PFSK-1 (cell line): ENCODE measurements around the gene COL8A1.
A peak's percentile ranks its signal among the peaks of the same experiment; 100 is the strongest.

Source experiments
- FOXP2 ChIP-seq: optimal IDR thresholded peaks from 2 replicates; pipeline ENCODE3; 2011; ENCODE audit warnings: borderline replicate concordance, control low read depth, inconsistent platforms; ENCODE audit not compliant: insufficient read depth; ENCODE audit errors: extremely low read length, extremely low read depth
- POLR2AphosphoS5 ChIP-seq: IDR thresholded peaks from 2 replicates; pipeline ENCODE4 v1.6.1; 2012; ENCODE audit warnings: low read depth, mild to moderate bottlenecking, control low read depth, low read length, moderate library complexity
- REST ChIP-seq, 2 experiments: IDR thresholded peaks; 2 replicates each; pipeline versions ENCODE4 v1.6.1 to v1.8.0; 2011 to 2012; ENCODE audit warnings: low read depth in 2 of 2, low read length in 2 of 2, control low read depth in 1 of 2, inconsistent platforms in 1 of 2, mild to moderate bottlenecking in 1 of 2, moderate library complexity in 1 of 2; ENCODE audit not compliant: insufficient read depth in 1 of 2
- SIN3A ChIP-seq: IDR thresholded peaks from 2 replicates; pipeline ENCODE4 v1.6.1; 2012; ENCODE audit warnings: mild to moderate bottlenecking, low read length, moderate library complexity, borderline replicate concordance; ENCODE audit not compliant: insufficient read depth
- TAF1 ChIP-seq: IDR thresholded peaks from 2 replicates; pipeline ENCODE4 v1.6.1; 2012; ENCODE audit warnings: low read length, control low read depth, borderline replicate concordance; ENCODE audit not compliant: insufficient read depth

COL8A1 gene

GRCh38 chr3:99810403-99810802 lies 172.0 kb downstream of the COL8A1 start:
- TF ChIP-seq REST (IDR thresholded peaks at IDR 0.05; ENCODE audit: insufficient read depth in 1 of 2, low read depth in 2 of 2, low read length in 2 of 2), result no peak
- no peak for TF ChIP-seq FOXP2
- TF ChIP-seq POLR2AphosphoS5, result no peak
- TF ChIP-seq SIN3A, result no peak
- no peak for TF ChIP-seq TAF1

- no peak for TF ChIP-seq FOXP2
Measured at GRCh38 chr3:99817047-99817436, 178.6 kb downstream of the COL8A1 start.

GRCh38 chr3:99817437-99818240 lies 179.2 kb downstream of the COL8A1 start, which contains the start of gene CMSS1:
Gene CMSS1 (plus strand): TSS chr3:99817862.
- TF ChIP-seq SIN3A, result peak; percentile 92; the same call in 1 of the 2 replicates
- peak; percentile 59; the same call in 1 of the 2 replicates for TF ChIP-seq TAF1
- TF ChIP-seq POLR2AphosphoS5, result peak; percentile 67
- TF ChIP-seq REST (IDR thresholded peaks at IDR 0.05; ENCODE audit: insufficient read depth in 1 of 2, low read depth in 2 of 2, low read length in 2 of 2), result no peak
- no peak for TF ChIP-seq FOXP2

- TF ChIP-seq SIN3A (no peak), TAF1 (no peak), FOXP2 (no peak), POLR2AphosphoS5 (no peak), REST (IDR thresholded peaks at IDR 0.05; ENCODE audit: insufficient read depth in 1 of 2, low read depth in 2 of 2, low read length in 2 of 2) (no peak)
Measured at GRCh38 chr3:99818818-99819217, 180.4 kb downstream of the COL8A1 start.

GRCh38 chr3:99823723-99824711 lies 185.6 kb downstream of the COL8A1 start:
- TF ChIP-seq REST (IDR thresholded peaks at IDR 0.05; ENCODE audit: insufficient read depth in 1 of 2, low read depth in 2 of 2, low read length in 2 of 2) (no peak), SIN3A (no peak), FOXP2 (no peak), POLR2AphosphoS5 (no peak), TAF1 (no peak)
